Measurements from ENCODE around the gene KASH5. TPM values are rescaled to one million over a fixed set of nuclear protein-coding genes. Genes with fewer than 3 reads are reported as not detected.
"Not testable (repeated sequence)": the region's sequence is repeated elsewhere in the genome, so short reads cannot be mapped to it uniquely, and the experiment has no call there.

KASH5 gene
- total RNA-seq, 1 experiment from 2014 or later = 0.37 TPM

DNA sequence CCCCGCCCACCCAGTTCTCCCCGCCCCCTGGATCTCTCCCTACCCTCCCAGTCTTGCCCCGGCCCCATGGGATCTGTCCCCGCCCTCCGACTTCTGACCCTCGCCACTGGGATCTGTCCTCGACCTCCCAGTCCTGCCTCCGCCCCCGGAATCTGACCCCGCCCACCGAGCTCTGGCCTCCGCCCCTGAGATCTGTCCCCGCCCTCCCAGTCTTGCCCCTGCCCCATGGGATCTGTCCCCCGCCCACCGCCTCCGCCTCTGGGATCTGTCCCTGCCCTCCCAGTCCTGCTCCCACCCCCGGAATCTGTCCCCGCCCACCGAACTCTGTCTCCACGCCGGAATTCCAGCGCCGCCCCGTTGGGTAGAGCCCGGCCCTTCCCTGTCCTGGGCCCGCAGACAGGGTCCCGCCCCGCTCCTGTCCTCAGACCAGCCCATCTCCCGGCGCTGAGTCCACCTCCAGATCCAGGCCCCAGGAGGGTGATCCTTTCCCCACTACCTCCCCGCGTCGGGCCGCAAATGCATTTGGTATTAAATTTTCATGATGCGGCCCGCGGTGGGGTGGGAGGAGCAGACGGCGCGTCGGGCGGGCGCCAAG lies 54.8 kb downstream of the KASH5 start:
- Histone ChIP-seq H3K4me3 (ENCODE audit: low read depth, low read length, poor library complexity, severe bottlenecking) (peak overlapping the region; percentile 68), H3K27me3 (replicated peaks; ENCODE audit: insufficient read depth, low read depth, low read length, poor library complexity) (peaks cover 34% of the 10 kb centered on the region), H3K9me3 (ENCODE audit: low read depth, low read length, poor library complexity, severe bottlenecking) (no peaks in the 10 kb centered on the region), H3K4me1 (ENCODE audit: insufficient read depth, low read length, poor library complexity, severe bottlenecking) (peaks cover 23% of the 10 kb centered on the region), H3K27ac (ENCODE audit: low read depth, low read length, poor library complexity, severe bottlenecking) (peak overlapping the region; percentile 82), H3K36me3 (ENCODE audit: insufficient read depth, low read length, poor library complexity, severe bottlenecking) (no peaks in the 10 kb centered on the region)
- peak; percentile 96 for DNase-seq (ENCODE audit: low spot score)
- ChIA-PET CTCF (interaction anchor here (0.5 to 2.2 kb wide), 4 partner anchors 51 to 449 kb away, joined by 3 to 10 read pairs (median 6); partner anchors contain the start of genes RUVBL2 and TEAD2), POLR2A (ENCODE audit: low non-redundant PET) (no interaction called here)
- intact Hi-C loops (cut with micrococcal nuclease; ENCODE audit: unreplicated experiment) = loop anchor here (1.0 to 5.0 kb wide), 4 partner anchors 51 to 346 kb away; no protein-coding TSS in a partner anchor
- BruUV-seq (replicated peaks) = no TSS peak
- TF ChIP-seq EZH2 (IDR thresholded peaks at IDR 0.05; ENCODE audit: borderline replicate concordance, low read depth, low read length, poor library complexity, severe bottlenecking) = no peak
- TF ChIP-seq, protein P1, sequence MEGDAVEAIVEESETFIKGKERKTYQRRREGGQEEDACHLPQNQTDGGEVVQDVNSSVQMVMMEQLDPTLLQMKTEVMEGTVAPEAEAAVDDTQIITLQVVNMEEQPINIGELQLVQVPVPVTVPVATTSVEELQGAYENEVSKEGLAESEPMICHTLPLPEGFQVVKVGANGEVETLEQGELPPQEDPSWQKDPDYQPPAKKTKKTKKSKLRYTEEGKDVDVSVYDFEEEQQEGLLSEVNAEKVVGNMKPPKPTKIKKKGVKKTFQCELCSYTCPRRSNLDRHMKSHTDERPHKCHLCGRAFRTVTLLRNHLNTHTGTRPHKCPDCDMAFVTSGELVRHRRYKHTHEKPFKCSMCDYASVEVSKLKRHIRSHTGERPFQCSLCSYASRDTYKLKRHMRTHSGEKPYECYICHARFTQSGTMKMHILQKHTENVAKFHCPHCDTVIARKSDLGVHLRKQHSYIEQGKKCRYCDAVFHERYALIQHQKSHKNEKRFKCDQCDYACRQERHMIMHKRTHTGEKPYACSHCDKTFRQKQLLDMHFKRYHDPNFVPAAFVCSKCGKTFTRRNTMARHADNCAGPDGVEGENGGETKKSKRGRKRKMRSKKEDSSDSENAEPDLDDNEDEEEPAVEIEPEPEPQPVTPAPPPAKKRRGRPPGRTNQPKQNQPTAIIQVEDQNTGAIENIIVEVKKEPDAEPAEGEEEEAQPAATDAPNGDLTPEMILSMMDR (conservative IDR thresholded peaks at IDR 0.05; ENCODE audit: low read depth, low read length) = no peak

DNA sequence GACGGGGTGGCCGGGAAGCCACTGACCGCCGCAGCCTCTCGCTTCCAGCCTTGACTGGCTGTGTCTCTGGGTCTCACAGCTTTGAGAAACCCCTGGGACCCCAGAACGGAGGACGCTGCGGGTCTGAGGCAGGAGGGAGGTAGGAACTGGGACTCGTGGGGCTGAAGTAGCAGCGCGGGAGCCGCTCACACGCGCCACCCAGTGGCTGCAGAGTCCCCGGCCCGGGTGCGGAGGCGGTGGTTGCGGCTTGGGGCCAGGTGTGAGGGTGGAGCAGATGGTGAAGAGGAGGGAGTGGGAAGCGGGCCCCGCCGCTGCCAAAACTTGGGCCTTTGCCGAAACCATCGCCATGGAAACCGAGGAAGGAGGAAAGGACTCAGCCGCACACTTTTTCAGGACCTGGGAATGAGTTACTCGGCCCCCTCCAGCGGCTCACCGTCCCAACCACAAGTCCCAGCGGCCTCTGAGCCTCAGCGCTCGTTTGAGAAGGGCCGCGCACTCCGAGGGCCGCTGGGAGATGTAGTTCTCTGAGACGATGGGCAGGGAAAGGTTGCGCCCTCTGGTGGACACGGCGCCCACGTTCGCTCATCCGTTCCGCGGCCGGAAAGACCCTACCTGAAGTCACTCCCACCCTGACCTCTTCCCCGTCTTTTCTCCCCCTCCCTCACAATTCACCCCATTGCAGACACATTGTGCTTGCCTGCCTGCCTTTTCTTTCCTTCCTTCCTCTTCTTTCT lies 55.5 kb downstream of the KASH5 start:
- POLR2A ChIA-PET (ENCODE audit: low non-redundant PET) = no interaction called here
- H3K4me3 ChIP-seq (ENCODE audit: low read depth, low read length, poor library complexity, severe bottlenecking) = peak overlapping the region; percentile 68
- no peak for TF ChIP-seq EZH2 (IDR thresholded peaks at IDR 0.05; ENCODE audit: borderline replicate concordance, low read depth, low read length, poor library complexity, severe bottlenecking)
- TF ChIP-seq, protein P1 (conservative IDR thresholded peaks at IDR 0.05; ENCODE audit: low read depth, low read length) = peak; percentile 94
- H3K4me1 ChIP-seq (ENCODE audit: insufficient read depth, low read length, poor library complexity, severe bottlenecking) = peaks cover 29% of the 10 kb centered on the region
- H3K36me3 ChIP-seq (ENCODE audit: insufficient read depth, low read length, poor library complexity, severe bottlenecking) = peaks cover 2% of the 10 kb centered on the region
- intact Hi-C loops (cut with micrococcal nuclease; ENCODE audit: unreplicated experiment) = loop anchor here (1.0 to 5.0 kb wide), 4 partner anchors 51 to 346 kb away; no protein-coding TSS in a partner anchor
- peak; percentile 98 for DNase-seq (ENCODE audit: low spot score)
- peak overlapping the region; percentile 82 for H3K27ac ChIP-seq (ENCODE audit: low read depth, low read length, poor library complexity, severe bottlenecking)
- H3K9me3 ChIP-seq (ENCODE audit: low read depth, low read length, poor library complexity, severe bottlenecking) = no peaks in the 10 kb centered on the region
- BruUV-seq (replicated peaks) = no TSS peak
- peaks cover 27% of the 10 kb centered on the region for H3K27me3 ChIP-seq (replicated peaks; ENCODE audit: insufficient read depth, low read depth, low read length, poor library complexity)
- CTCF ChIA-PET = interaction anchor here (0.7 to 2.2 kb wide), 2 partner anchors 52 to 450 kb away, joined by 3 to 10 read pairs; partner anchors contain the start of gene RUVBL2

DNA sequence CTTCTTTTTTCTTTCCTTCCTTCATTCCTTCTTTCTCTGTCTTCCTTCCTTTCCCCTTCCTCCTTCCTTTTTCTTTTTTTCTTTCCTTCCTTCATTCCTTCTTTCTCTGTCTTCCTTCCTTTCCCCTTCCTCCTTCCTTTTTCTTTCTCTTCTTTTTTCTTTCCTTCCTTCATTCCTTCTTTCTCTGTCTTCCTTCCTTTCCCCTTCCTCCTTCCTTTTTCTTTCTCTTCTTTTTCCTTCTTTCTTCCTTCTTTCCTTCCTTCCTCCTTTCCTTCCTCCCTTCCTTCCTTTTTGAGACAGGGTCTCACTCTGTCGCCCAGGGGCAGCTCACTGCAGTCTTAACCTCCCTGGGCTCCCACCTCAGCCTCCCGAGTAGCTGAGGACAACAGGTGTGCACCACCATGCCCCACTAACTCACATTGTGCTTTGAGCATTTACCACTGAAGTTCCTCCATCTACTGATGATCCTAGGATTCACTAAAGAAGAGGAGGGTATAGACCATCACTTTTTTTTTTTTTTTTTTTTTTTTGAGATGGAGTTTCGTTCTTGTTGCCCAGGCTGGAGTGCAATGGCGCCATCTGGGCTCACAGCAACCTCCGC lies 56.2 kb downstream of the KASH5 start:
- H3K9me3 ChIP-seq (ENCODE audit: low read depth, low read length, poor library complexity, severe bottlenecking); H3K27ac ChIP-seq (ENCODE audit: low read depth, low read length, poor library complexity, severe bottlenecking); BruUV-seq (replicated peaks); DNase-seq (ENCODE audit: low spot score); H3K36me3 ChIP-seq (ENCODE audit: insufficient read depth, low read length, poor library complexity, severe bottlenecking); POLR2A ChIA-PET (ENCODE audit: low non-redundant PET): not testable (repeated sequence)
- peak overlapping the region; percentile 68 for H3K4me3 ChIP-seq (ENCODE audit: low read depth, low read length, poor library complexity, severe bottlenecking)
- peaks cover 20% of the 10 kb centered on the region for H3K27me3 ChIP-seq (replicated peaks; ENCODE audit: insufficient read depth, low read depth, low read length, poor library complexity)
- intact Hi-C loops (cut with micrococcal nuclease; ENCODE audit: unreplicated experiment) = loop anchor here (5.0 kb wide), 2 partner anchors 217 to 347 kb away; no protein-coding TSS in a partner anchor
- CTCF ChIA-PET = interaction anchor here (0.7 to 1.9 kb wide), 4 partner anchors 13 to 196 kb away, joined by 8 to 18 read pairs (median 10); partner anchors contain the start of gene RRAS
- peaks cover 29% of the 10 kb centered on the region for H3K4me1 ChIP-seq (ENCODE audit: insufficient read depth, low read length, poor library complexity, severe bottlenecking)

Data from A673 (cell line).